ENCODE measurements around the gene LGALS9.

- TF ChIP-seq POLR2A (IDR thresholded peaks at IDR 0.05): no peak
- peak; percentile 61 to 71 (median 63) for TF ChIP-seq CTCF (IDR thresholded peaks at IDR 0.05)
These were observed 23.9 kb downstream of the LGALS9 start for GRCh38 chr17:27654654-27655524.
